Spleen (tissue), 11 donors: Measurements from ENCODE around the gene TRIM29. TPM values are rescaled to one million over a fixed set of nuclear protein-coding genes. Genes with fewer than 3 reads are reported as not detected.

Experiments
- DNase-seq: peaks from one replicate; pipeline ENCODE4 v3.0.0-alpha.2; 2020
- H3K27ac ChIP-seq, 8 donors: fragments of 200-600 bp; sonication (generic) in 7 of 8; 1 replicate in 4 of 8; 2 replicates in 4 of 8; pipeline versions ENCODE4 v1.5.0 to v1.8.0; 2016 to 2021; ENCODE audit warnings: inconsistent platforms in 4 of 8, mild to moderate bottlenecking in 4 of 8, moderate library complexity in 1 of 8
- H3K27me3 ChIP-seq, 7 donors: fragments of 200-600 bp; sonication (generic) in 6 of 7; replicated peaks in 1 of 7; 1 replicate in 4 of 7; 2 replicates in 3 of 7; pipeline versions ENCODE4 v1.5.0 to v1.8.0; 2016 to 2021; ENCODE audit warnings: inconsistent platforms in 3 of 7, mild to moderate bottlenecking in 1 of 7
- H3K36me3 ChIP-seq, 6 donors: fragments of 200-600 bp; sonication (generic) in 5 of 6; 1 replicate in 4 of 6; 2 replicates in 2 of 6; pipeline versions ENCODE4 v1.5.0 to v1.8.0; 2016 to 2021; ENCODE audit warnings: inconsistent platforms in 2 of 6
- H3K4me1 ChIP-seq, 6 donors: fragments of 200-600 bp; sonication (generic) in 5 of 6; 1 replicate in 3 of 6; 2 replicates in 3 of 6; pipeline versions ENCODE4 v1.5.0 to v1.8.0; 2016 to 2021; ENCODE audit warnings: inconsistent platforms in 3 of 6
- H3K4me3 ChIP-seq, 8 donors: fragments of 200-600 bp; sonication (generic) in 7 of 8; 1 replicate in 4 of 8; 2 replicates in 4 of 8; pipeline versions ENCODE4 v1.5.0 to v1.8.0; 2016 to 2021; ENCODE audit warnings: inconsistent platforms in 4 of 8, mild to moderate bottlenecking in 4 of 8, moderate library complexity in 2 of 8
- H3K9me3 ChIP-seq, 8 donors: fragments of 200-600 bp; sonication (generic) in 7 of 8; 1 replicate in 4 of 8; 2 replicates in 4 of 8; pipeline versions ENCODE4 v1.5.0 to v1.8.0; 2016 to 2021; ENCODE audit warnings: inconsistent platforms in 4 of 8
- POLR2A ChIP-seq, 3 donors: fragments of 450-650 bp; IDR thresholded peaks; one replicate each; pipeline ENCODE4 v1.5.1; 2017; ENCODE audit warnings: antibody characterized with exemption in 3 of 3, mild to moderate bottlenecking in 1 of 3
- POLR2AphosphoS5 ChIP-seq, 3 donors: sonication (generic); formaldehyde crosslinking; IDR thresholded peaks; one replicate each; pipeline ENCODE4 v1.5.1; 2017; ENCODE audit warnings: antibody characterized with exemption in 3 of 3
- WGBS, 5 donors: extraction: QIAGEN DNeasy Blood & Tissue Kit in 3 of 5; methylation state at CpG; one replicate each; pipeline versions ENCODE4 v1.1.5 to v1.1.7; 2013 to 2018; 5-methylcytosine and 5-hydroxymethylcytosine counted together
- intact Hi-C: fragments of 100-400 bp; cut with DNase I; formaldehyde crosslinking; loops from one replicate; pipeline ENCODE4 v1.15.0; 2023; ENCODE audit warnings: low total_unique reads
- polyA plus RNA-seq, 3 donors: library from polyadenylated mRNA; stranded (reverse); fragments of 200-250 nt; gene quantifications; one replicate each; pipeline ENCODE4 v1.2.1, GENCODE V29; 2013
- total RNA-seq, 7 donors: library from RNA; depleted of rRNA in 3 of 7; stranded (reverse); fragments of >200 nt in 3 of 7; fragmentation: NEBNext Ultra II Directional in 4 of 7; extraction: Animal tissue kit (Norgen Biotek cat#: 25700) in 4 of 7; gene quantifications; one replicate each; pipeline versions ENCODE4 v1.1.0 to v1.2.1, GENCODE V29; 2016 to 2021
- TF ChIP-seq, protein P1 (sequence below), 11 experiments: fragments of 200-600 bp in 7 of 11; fragments of 450-650 bp in 4 of 11; sonication (generic) in 4 of 11; IDR thresholded peaks in 8 of 11; conservative IDR thresholded peaks in 3 of 11; 1 replicate in 7 of 11; 2 replicates in 4 of 11; pipeline versions ENCODE4 v1.4.0 to v1.8.0; 2016 to 2021; ENCODE audit warnings: antibody characterized with exemption in 11 of 11, inconsistent platforms in 4 of 11, mild to moderate bottlenecking in 1 of 11
- donor health status: healthy with polysubstance abuse.
- donor health status: DM: no; HTN: no; CAD: no; lungs with moderate emphysema.
- donor health status: DM: no; HTN: no; CAD: no.
- donor health status: Bipolar disorder and iron deficiency.
- donor health status: healthy.
- donor health status: DM: no; HTN: no; CAD: no.
- donor health status: DM: yes; HTN: yes; CAD: no.

The TRIM29 gene
- total and polyA plus RNA-seq, 10 donors: 0.03 to 2.0 (median 0.72) TPM; not detected in 4

DNA sequence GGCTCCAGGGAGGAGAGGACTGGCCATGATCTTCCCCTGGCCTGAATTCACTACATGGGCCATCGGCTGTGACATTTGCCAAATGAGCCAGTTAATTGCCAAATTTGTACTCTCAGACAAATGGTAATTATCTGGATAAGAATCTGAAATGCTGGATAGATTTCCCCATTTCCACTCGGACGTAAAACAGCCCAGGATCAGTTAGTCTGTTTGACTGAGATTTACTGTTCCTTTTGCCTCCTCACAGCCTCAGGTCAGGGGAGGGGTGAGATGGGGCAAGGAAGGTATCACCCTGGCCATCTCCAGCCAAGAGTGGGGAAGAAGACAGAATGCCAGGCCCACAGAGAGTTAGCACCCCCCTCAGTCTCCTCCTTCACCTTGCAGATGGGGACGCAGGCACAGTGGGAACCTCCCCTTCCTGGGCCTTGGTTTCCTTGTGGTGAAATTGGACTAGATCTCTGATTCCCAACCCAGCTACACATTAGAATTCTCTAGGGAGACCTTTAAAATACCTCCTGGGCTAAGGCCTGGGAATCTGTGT is 5.2 kb downstream of the TRIM29 start:
- intact Hi-C loops: no loop called here
- Histone ChIP-seq H3K4me3 (no peak overlapping the region), H3K27ac (no peak overlapping the region), H3K36me3 (no peaks in the 10 kb centered on the region), H3K4me1 (no peaks in the 10 kb centered on the region), H3K27me3 (peaks cover 0 to 18% (median 0%) of the 10 kb centered on the region in 7 donors), H3K9me3 (no peaks in the 10 kb centered on the region)
- 77 to 89% (median 83%) methylated on average over 4 of the region's 4 CpGs for WGBS, 5 donors
- DNase-seq: no peak
- TF ChIP-seq, protein P1, sequence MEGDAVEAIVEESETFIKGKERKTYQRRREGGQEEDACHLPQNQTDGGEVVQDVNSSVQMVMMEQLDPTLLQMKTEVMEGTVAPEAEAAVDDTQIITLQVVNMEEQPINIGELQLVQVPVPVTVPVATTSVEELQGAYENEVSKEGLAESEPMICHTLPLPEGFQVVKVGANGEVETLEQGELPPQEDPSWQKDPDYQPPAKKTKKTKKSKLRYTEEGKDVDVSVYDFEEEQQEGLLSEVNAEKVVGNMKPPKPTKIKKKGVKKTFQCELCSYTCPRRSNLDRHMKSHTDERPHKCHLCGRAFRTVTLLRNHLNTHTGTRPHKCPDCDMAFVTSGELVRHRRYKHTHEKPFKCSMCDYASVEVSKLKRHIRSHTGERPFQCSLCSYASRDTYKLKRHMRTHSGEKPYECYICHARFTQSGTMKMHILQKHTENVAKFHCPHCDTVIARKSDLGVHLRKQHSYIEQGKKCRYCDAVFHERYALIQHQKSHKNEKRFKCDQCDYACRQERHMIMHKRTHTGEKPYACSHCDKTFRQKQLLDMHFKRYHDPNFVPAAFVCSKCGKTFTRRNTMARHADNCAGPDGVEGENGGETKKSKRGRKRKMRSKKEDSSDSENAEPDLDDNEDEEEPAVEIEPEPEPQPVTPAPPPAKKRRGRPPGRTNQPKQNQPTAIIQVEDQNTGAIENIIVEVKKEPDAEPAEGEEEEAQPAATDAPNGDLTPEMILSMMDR (IDR thresholded peaks at IDR 0.05 in 8 of 11, conservative IDR thresholded peaks at IDR 0.05 in 3 of 11): no peak
- TF ChIP-seq POLR2A (IDR thresholded peaks at IDR 0.05): no peak
- TF ChIP-seq POLR2AphosphoS5 (IDR thresholded peaks at IDR 0.05): no peak

DNA sequence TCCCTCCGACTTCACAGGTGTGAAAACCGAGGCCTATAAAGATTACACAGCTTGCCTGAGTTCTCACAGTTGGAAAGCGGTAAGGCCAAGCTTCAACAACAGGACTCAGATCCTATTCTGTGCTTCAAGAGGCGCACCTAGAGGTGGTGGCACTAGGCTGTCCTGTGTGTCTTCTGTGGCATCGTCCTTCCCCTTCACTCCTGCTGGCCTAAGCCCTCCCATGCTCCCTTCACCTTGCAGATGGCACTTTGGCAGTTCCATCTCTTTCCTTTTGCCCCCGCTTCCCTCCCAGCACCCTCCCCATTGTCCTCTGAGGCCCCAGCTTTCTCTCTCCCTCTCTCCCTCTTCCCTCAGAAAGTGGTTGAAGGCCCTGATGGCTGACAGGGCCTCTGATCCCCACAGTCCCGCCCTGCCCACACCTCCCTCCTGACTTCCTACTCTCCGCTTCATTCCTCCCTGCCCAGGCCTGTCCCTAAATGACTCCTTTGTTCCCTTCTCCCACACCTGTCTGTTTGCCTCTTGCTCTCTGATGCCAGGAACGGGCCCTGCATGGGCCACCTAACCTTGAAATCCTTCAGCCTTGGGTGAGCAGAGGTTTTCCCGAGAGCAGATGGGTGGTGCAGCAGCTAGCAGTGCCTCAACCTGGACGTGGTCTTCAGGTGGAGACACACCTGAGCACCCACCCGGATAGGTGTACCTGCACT is 5.8 kb downstream of the TRIM29 start:
- no peak for TF ChIP-seq POLR2A (IDR thresholded peaks at IDR 0.05)
- no peak for TF ChIP-seq POLR2AphosphoS5 (IDR thresholded peaks at IDR 0.05)
- TF ChIP-seq, protein P1 (IDR thresholded peaks at IDR 0.05 in 8 of 11, conservative IDR thresholded peaks at IDR 0.05 in 3 of 11): no peak
- 66 to 79% (median 72%) methylated on average over 12 of the region's 12 CpGs for WGBS, 5 donors

DNA sequence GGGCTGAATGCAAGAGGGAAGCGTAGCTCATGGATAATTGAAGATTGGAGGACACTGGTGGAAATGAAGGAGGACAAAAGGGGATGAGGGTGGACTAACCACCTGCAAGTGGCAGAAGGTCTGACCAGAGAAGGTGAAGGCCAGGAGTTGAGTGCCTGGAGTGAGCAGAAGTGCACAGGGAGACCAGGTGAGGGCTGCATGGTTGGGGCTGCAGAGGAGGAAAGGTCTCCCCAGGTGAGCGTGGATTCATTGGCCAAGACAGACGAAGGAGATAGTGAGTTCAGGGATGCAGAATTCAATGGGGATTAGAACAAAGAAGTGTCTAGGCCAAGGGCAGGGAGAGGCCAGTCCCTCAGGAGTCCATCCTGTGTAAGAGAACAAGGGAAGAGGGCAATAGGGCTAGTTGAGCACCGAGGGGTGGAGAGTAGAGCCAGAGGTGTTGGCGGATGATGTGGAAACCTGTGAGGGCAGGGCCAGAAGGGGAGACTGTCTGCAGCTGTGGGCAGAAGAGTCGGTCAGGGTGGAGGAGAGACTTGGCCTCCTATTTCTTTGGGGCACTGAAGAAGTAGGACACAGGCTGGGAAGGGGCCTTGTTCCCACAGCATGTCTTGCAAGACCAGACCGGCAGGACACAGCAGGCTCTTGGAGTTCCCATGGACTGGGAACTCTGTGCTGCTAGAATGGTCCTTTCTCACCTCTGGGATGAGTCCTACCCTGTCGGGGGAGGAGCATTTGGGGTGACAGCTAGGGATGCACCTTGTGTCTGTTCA is 6.7 kb downstream of the TRIM29 start:
- Histone ChIP-seq H3K4me3 (no peak overlapping the region), H3K27ac (no peak overlapping the region), H3K27me3 (peaks cover 0 to 12% (median 0%) of the 10 kb centered on the region in 7 donors), H3K4me1 (no peaks in the 10 kb centered on the region), H3K36me3 (no peaks in the 10 kb centered on the region), H3K9me3 (no peaks in the 10 kb centered on the region)
- TF ChIP-seq POLR2AphosphoS5 (IDR thresholded peaks at IDR 0.05) (no peak), POLR2A (IDR thresholded peaks at IDR 0.05) (no peak)
- TF ChIP-seq, protein P1 (IDR thresholded peaks at IDR 0.05 in 8 of 11, conservative IDR thresholded peaks at IDR 0.05 in 3 of 11): no peak
- intact Hi-C loops: no loop called here
- peak; percentile 54 for DNase-seq
- 78 to 92% (median 83%) methylated on average over 8 of the region's 8 CpGs for WGBS, 5 donors

More for the DNA sequence above, 5.8 kb downstream of the TRIM29 start:
- H3K27me3 ChIP-seq: peaks cover 0 to 12% (median 0%) of the 10 kb centered on the region in 7 donors
- DNase-seq: peak; percentile 39
- no peaks in the 10 kb centered on the region for H3K36me3 ChIP-seq
- no peaks in the 10 kb centered on the region for H3K4me1 ChIP-seq
- no peaks in the 10 kb centered on the region for H3K9me3 ChIP-seq
- no peak overlapping the region for H3K4me3 ChIP-seq
- intact Hi-C loops: no loop called here
- no peak overlapping the region for H3K27ac ChIP-seq
